Heart left ventricle (tissue), 16 donors: ENCODE data around the gene MTFMT. TPM values are rescaled to one million over a fixed set of nuclear protein-coding genes. Genes with fewer than 3 reads are reported as not detected.
A peak's percentile ranks its signal among the peaks of the same experiment; 100 is the strongest.

Source experiments
- ATAC-seq, 4 donors: fragments of 200-7000 bp; cut with Tn5 transposase; one replicate each; pipeline ENCODE4 v1.9.1; 2020 to 2022; ENCODE audit warnings: moderate library complexity in 4 of 4, mild to moderate bottlenecking in 3 of 4, moderate number of reproducible peaks in 1 of 4
- DNase-seq, 5 donors: peaks; one replicate each; pipeline ENCODE4 v3.0.0-alpha.2; 2020
- H3K27ac ChIP-seq, 12 donors: fragments of 200-600 bp; sonication (generic) in 4 of 12; one replicate each; pipeline versions ENCODE4 v1.5.0 to v1.8.0; 2016 to 2022; ENCODE audit warnings: mild to moderate bottlenecking in 2 of 12
- H3K27me3 ChIP-seq, 9 donors: fragments of 200-600 bp; sonication (generic) in 2 of 9; one replicate each; pipeline versions ENCODE4 v1.5.1 to v1.8.0; 2016 to 2022; ENCODE audit warnings: mild to moderate bottlenecking in 3 of 9
- H3K36me3 ChIP-seq, 9 donors: fragments of 200-600 bp; sonication (generic) in 2 of 9; one replicate each; pipeline versions ENCODE4 v1.5.0 to v1.8.0; 2018 to 2022; ENCODE audit warnings: mild to moderate bottlenecking in 2 of 9
- H3K4me1 ChIP-seq, 12 donors: fragments of 200-600 bp; sonication (generic) in 4 of 12; one replicate each; pipeline versions ENCODE4 v1.5.0 to v1.8.0; 2016 to 2022; ENCODE audit warnings: mild to moderate bottlenecking in 3 of 12
- H3K4me3 ChIP-seq, 12 donors: fragments of 200-600 bp; sonication (generic) in 4 of 12; one replicate each; pipeline versions ENCODE4 v1.5.0 to v1.8.0; 2017 to 2022; ENCODE audit warnings: mild to moderate bottlenecking in 9 of 12, moderate library complexity in 4 of 12
- H3K9me3 ChIP-seq, 12 donors: fragments of 200-600 bp; sonication (generic) in 4 of 12; one replicate each; pipeline versions ENCODE4 v1.5.0 to v1.8.0; 2016 to 2022; ENCODE audit warnings: mild to moderate bottlenecking in 1 of 12
- CTCF ChIP-seq, 12 donors: fragments of 200-600 bp; sonication (generic) in 4 of 12; IDR thresholded peaks; one replicate each; pipeline versions ENCODE4 v1.5.0 to v1.8.0; 2018 to 2022; ENCODE audit warnings: antibody characterized with exemption in 12 of 12, mild to moderate bottlenecking in 5 of 12
- POLR2A ChIP-seq, 2 donors: fragments of 450-650 bp; IDR thresholded peaks; one replicate each; pipeline ENCODE4 v1.6.1; 2017; ENCODE audit warnings: antibody characterized with exemption in 2 of 2, mild to moderate bottlenecking in 2 of 2, moderate library complexity in 2 of 2
- WGBS, 4 donors: extraction: QIAGEN DNeasy Blood & Tissue Kit in 2 of 4; methylation state at CpG; one replicate each; pipeline versions ENCODE4 v1.1.5 to v1.1.7; 2013 to 2018; 5-methylcytosine and 5-hydroxymethylcytosine counted together
- intact Hi-C, 10 donors: fragments of 100-400 bp; cut with DNase I; formaldehyde crosslinking; loops; one replicate each; pipeline versions ENCODE4 v1.11.1 to v1.14.2; 2022
- polyA plus RNA-seq, 2 donors: library from polyadenylated mRNA; stranded (reverse); fragments of 200-250 nt; gene quantifications; one replicate each; pipeline ENCODE4 v1.2.3, GENCODE V29; 2013
- total RNA-seq, 9 donors: library from RNA; depleted of rRNA in 2 of 9; stranded (reverse); fragments of >200 nt in 2 of 9; fragmentation: NEBNext Ultra II Directional in 3 of 9; extraction: Animal tissue kit (Norgen Biotek cat#: 25700) in 3 of 9; gene quantifications; one replicate each; pipeline versions ENCODE4 v1.1.0 to v1.2.4, GENCODE V29; 2016 to 2023
- donor health status: ischemic (EF 13 %, LVEDD 7.1; RV severe dilation, severe dysfunction).
- donor health status: healthy with polysubstance abuse.
- donor health status: DM: no; HTN: yes; CAD: no.
- donor health status: DM: no; HTN: no; CAD: no.
- donor health status: ischemic (EF 25% LVEDD 6.9; RV normal size, moderate dysfunction).
- donor health status: ischemic (EF 25% LVEDD 5.7; RV mildly dilated, moderate dysfunction).
- donor health status: healthy.
- donor health status: DM: yes; HTN: yes; CAD: no.
- donor health status: ischemic (EF 35%, LVEDD 5.7; RV mildly dilated, moderate dysfunction).
- donor health status: nonischemic (EF 11% LVEDD 7.7; RV severe dilation, severe dysfunction).
- donor health status: DM: yes; HTN: yes; CAD: no.
- donor health status: PGD.
- donor health status: ischemic (EF 29% LVEDD 5.4; RV normal size, mild dysfunction).
- donor health status: nonischemic (EF 23%, LVEDD 6.1; RV moderate dilation, normal function).

The MTFMT gene
- total and polyA plus RNA-seq, 11 donors, result 6.0 to 41.0 (median 19.4) TPM

GRCh38 chr15:65066001-65066634, 36.7 kb upstream of the MTFMT start:
- 57 to 76% (median 69%) methylated on average over 3 of the region's 3 CpGs for whole genome bisulfite sequencing, 4 donors
- H3K27ac ChIP-seq, result peak overlapping the region in 10 of 12 donors; percentile 70 to 93 (median 83)

GRCh38 chr15:65062726-65063125, 33.3 kb upstream of the MTFMT start:
- Histone ChIP-seq H3K4me1 (peaks cover 2 to 58% (median 17%) of the 10 kb centered on the region in 12 donors), H3K9me3 (peaks cover 0 to 3% (median 0%) of the 10 kb centered on the region in 12 donors), H3K36me3 (peaks cover 0 to 12% (median 7%) of the 10 kb centered on the region in 9 donors), H3K27me3 (peaks cover 0 to 18% (median 0%) of the 10 kb centered on the region in 9 donors), H3K27ac (peak overlapping the region in 3 of 12 donors; percentile 18 to 68 (median 34)), H3K4me3 (no peak overlapping the region)
- WGBS, 4 donors, result 70 to 81% (median 81%) methylated on average over 5 of the region's 5 CpGs
- TF ChIP-seq CTCF (IDR thresholded peaks at IDR 0.05) (no peak), POLR2A (IDR thresholded peaks at IDR 0.05) (no peak)
- intact Hi-C loops, result no loop called here
- DNase-seq (no peak), ATAC-seq (no peak)

More at GRCh38 chr15:65066001-65066634, 36.7 kb upstream of the MTFMT start:
- DNase-seq, result no peak
- H3K9me3 ChIP-seq, result no peaks in the 10 kb centered on the region
- peaks cover 7 to 71% (median 37%) of the 10 kb centered on the region in 12 donors for H3K4me1 ChIP-seq
- no peak for ATAC-seq
- H3K36me3 ChIP-seq, result peaks cover 0 to 4% (median 0%) of the 10 kb centered on the region in 9 donors
- H3K27me3 ChIP-seq, result peaks cover 0 to 23% (median 0%) of the 10 kb centered on the region in 9 donors
- intact Hi-C loops, result no loop called here
- H3K4me3 ChIP-seq, result peak overlapping the region in 10 of 12 donors; percentile 10 to 79 (median 60)
- no peak for TF ChIP-seq CTCF (IDR thresholded peaks at IDR 0.05)
- no peak for TF ChIP-seq POLR2A (IDR thresholded peaks at IDR 0.05)

- Histone ChIP-seq H3K36me3 (peaks cover 0 to 18% (median 7%) of the 10 kb centered on the region in 9 donors), H3K27me3 (peaks cover 0 to 11% (median 0%) of the 10 kb centered on the region in 9 donors), H3K27ac (peak overlapping the region in 3 of 12 donors; percentile 34 to 69 (median 68)), H3K4me3 (no peak overlapping the region), H3K4me1 (peaks cover 2 to 58% (median 17%) of the 10 kb centered on the region in 12 donors), H3K9me3 (peaks cover 0 to 3% (median 0%) of the 10 kb centered on the region in 12 donors)
- ATAC-seq (no peak), DNase-seq (no peak)
- 91 to 92% (median 91%) methylated on average over 5 of the region's 5 CpGs for WGBS, 4 donors
- TF ChIP-seq POLR2A (IDR thresholded peaks at IDR 0.05) (no peak), CTCF (IDR thresholded peaks at IDR 0.05) (no peak)
- intact Hi-C loops, result no loop called here
Observed at GRCh38 chr15:65062061-65062460, 32.6 kb upstream of the MTFMT start.

- ATAC-seq (peak in 2 of 4 donors; percentile 29 to 39), DNase-seq (peak in 1 of 5 donors; percentile 56)
- H3K27ac ChIP-seq, result peak overlapping the region in 10 of 12 donors; percentile 24 to 69 (median 50)
- 78 to 92% (median 82%) methylated on average over 6 of the region's 6 CpGs for WGBS, 4 donors
- H3K9me3 ChIP-seq, result peaks cover 0 to 3% (median 0%) of the 10 kb centered on the region in 12 donors
- TF ChIP-seq CTCF (IDR thresholded peaks at IDR 0.05) (no peak), POLR2A (IDR thresholded peaks at IDR 0.05) (no peak)
- H3K27me3 ChIP-seq, result no peaks in the 10 kb centered on the region
- H3K36me3 ChIP-seq, result peaks cover 0 to 27% (median 13%) of the 10 kb centered on the region in 9 donors
- peaks cover 2 to 60% (median 17%) of the 10 kb centered on the region in 12 donors for H3K4me1 ChIP-seq
- intact Hi-C loops, result no loop called here
- no peak overlapping the region for H3K4me3 ChIP-seq
Observed at GRCh38 chr15:65060641-65061397, 31.4 kb upstream of the MTFMT start.
